Keratinocyte (primary cell): ENCODE measurements around the gene ZCCHC10. TPM values are rescaled to one million over a fixed set of nuclear protein-coding genes. Genes with fewer than 3 reads are reported as not detected.

Source experiments
- DNase-seq: peaks from one replicate; pipeline ENCODE4 v3.0.0-alpha.2; 2011; ENCODE audit warnings: low read depth, missing footprints, low spot score
- FAIRE-seq: peaks from 2 replicates; lab custom pipeline; 2011; peaks lifted over from hg19 to GRCh38; lab: Jason Lieb, UNC
- H2AFZ ChIP-seq: 2 replicates; pipeline ENCODE4 v1.6.0; 2012; ENCODE audit warnings: low read length, control low read depth, inconsistent platforms; ENCODE audit not compliant: control insufficient read depth
- H3K27ac ChIP-seq: 2 replicates; pipeline ENCODE4 v1.5.1; 2011; ENCODE audit warnings: low read length; ENCODE audit not compliant: control insufficient read depth, insufficient read depth
- H3K27me3 ChIP-seq: 3 replicates; pipeline ENCODE4 v1.6.0; 2011; ENCODE audit warnings: low read length; ENCODE audit not compliant: control insufficient read depth, insufficient read depth; ENCODE audit errors: extremely low read depth
- H3K36me3 ChIP-seq, 2 experiments: 2 replicates in 1 of 2; 3 replicates in 1 of 2; pipeline ENCODE4 v1.5.1; 2011; ENCODE audit warnings: low read length in 2 of 2, mild to moderate bottlenecking in 1 of 2; ENCODE audit not compliant: control insufficient read depth in 2 of 2, insufficient read depth in 2 of 2; ENCODE audit errors: extremely low read depth in 1 of 2
- H3K4me1 ChIP-seq: 3 replicates; pipeline ENCODE4 v1.5.1; 2011; ENCODE audit warnings: low read length; ENCODE audit not compliant: control insufficient read depth, insufficient read depth; ENCODE audit errors: extremely low read depth
- H3K4me2 ChIP-seq: 3 replicates; pipeline ENCODE4 v1.6.0; 2011; ENCODE audit warnings: low read depth, low read length; ENCODE audit not compliant: control insufficient read depth, insufficient read depth; ENCODE audit errors: extremely low read depth
- H3K4me3 ChIP-seq, 3 experiments: fragments of 200-600 bp in 1 of 3; sonication (generic) in 1 of 3; 2 replicates in 2 of 3; 3 replicates in 1 of 3; pipeline ENCODE4 v1.5.1; 2011 to 2016; ENCODE audit warnings: low read length in 3 of 3, mild to moderate bottlenecking in 3 of 3, control low read depth in 2 of 3, inconsistent platforms in 1 of 3, low read depth in 1 of 3, mixed read lengths in 1 of 3, mixed run types in 1 of 3, moderate library complexity in 1 of 3; ENCODE audit not compliant: control insufficient read depth in 2 of 3, insufficient read depth in 2 of 3; ENCODE audit errors: extremely low read depth in 1 of 3
- H3K79me2 ChIP-seq: 2 replicates; pipeline ENCODE4 v1.6.0; 2012; ENCODE audit warnings: low read length; ENCODE audit not compliant: control insufficient read depth, insufficient read depth
- H3K9ac ChIP-seq: 3 replicates; pipeline ENCODE4 v1.6.0; 2011; ENCODE audit warnings: low read length; ENCODE audit not compliant: control insufficient read depth, insufficient read depth; ENCODE audit errors: extremely low read depth
- H3K9me1 ChIP-seq: 3 replicates; pipeline ENCODE4 v1.6.0; 2011; ENCODE audit warnings: low read length; ENCODE audit not compliant: control insufficient read depth, insufficient read depth; ENCODE audit errors: extremely low read depth
- H3K9me3 ChIP-seq: 2 replicates; pipeline ENCODE4 v1.5.1; 2012; ENCODE audit warnings: low read depth, low read length; ENCODE audit not compliant: control insufficient read depth
- H4K20me1 ChIP-seq: 3 replicates; pipeline ENCODE4 v1.6.0; 2011; ENCODE audit warnings: low read length; ENCODE audit not compliant: control insufficient read depth, insufficient read depth; ENCODE audit errors: extremely low read depth
- EZH2 ChIP-seq: IDR thresholded peaks from one replicate; pipeline ENCODE4 v1.6.1; 2012; ENCODE audit warnings: inconsistent platforms, mild to moderate bottlenecking, low read length, moderate library complexity
- dilution Hi-C: fragments of 300-500 bp; cut with MboI; formaldehyde crosslinking; loops from one replicate; pipeline ENCODE4 v1.7.0; 2020; ENCODE audit warnings: low sequenced_read_pairs; ENCODE audit not compliant: extremely low pct_ligation_motif_present
- polyA plus RNA-seq, 5 experiments: library from polyadenylated mRNA; depleted of rRNA in 3 of 5; stranded (reverse) in 3 of 5; stranded (forward) in 1 of 5; unstranded in 1 of 5; fragments of >200 nt; gene quantifications; 1 replicate in 1 of 5; 2 replicates in 3 of 5; 3 replicates in 1 of 5; pipeline versions ENCODE4 v1.2.1 to v1.2.3, GENCODE V29; 2011 to 2012; ENCODE audit warnings: missing spikeins in 2 of 5, low read depth in 1 of 5, low replicate concordance in 1 of 5
- small RNA-seq, 3 experiments: library from RNA; depleted of rRNA; stranded (forward); fragments of <200 nt; gene quantifications; one replicate each; pipeline ENCODE3, GENCODE V24; 2012; ENCODE audit warnings: low read depth in 3 of 3, low replicate concordance in 1 of 3; ENCODE audit not compliant: insufficient read length in 3 of 3
- TF ChIP-seq, protein P1 (sequence below), 3 experiments: IDR thresholded peaks in 1 of 3; conservative IDR thresholded peaks in 1 of 3; optimal IDR thresholded peaks in 1 of 3; 2 replicates in 2 of 3; 3 replicates in 1 of 3; pipeline versions ENCODE3 to v1.5.1; 2011; ENCODE audit warnings: low read length in 3 of 3, mild to moderate bottlenecking in 3 of 3, moderate library complexity in 2 of 3, control low read depth in 1 of 3, inconsistent platforms in 1 of 3; ENCODE audit not compliant: insufficient read depth in 2 of 3; ENCODE audit errors: extremely low read depth in 1 of 3

The ZCCHC10 gene
- polyA plus RNA-seq, 1 donor (not counting 4 experiments of a cell fraction or from before 2014, with no cell fraction given): 38.5 TPM

DNA sequence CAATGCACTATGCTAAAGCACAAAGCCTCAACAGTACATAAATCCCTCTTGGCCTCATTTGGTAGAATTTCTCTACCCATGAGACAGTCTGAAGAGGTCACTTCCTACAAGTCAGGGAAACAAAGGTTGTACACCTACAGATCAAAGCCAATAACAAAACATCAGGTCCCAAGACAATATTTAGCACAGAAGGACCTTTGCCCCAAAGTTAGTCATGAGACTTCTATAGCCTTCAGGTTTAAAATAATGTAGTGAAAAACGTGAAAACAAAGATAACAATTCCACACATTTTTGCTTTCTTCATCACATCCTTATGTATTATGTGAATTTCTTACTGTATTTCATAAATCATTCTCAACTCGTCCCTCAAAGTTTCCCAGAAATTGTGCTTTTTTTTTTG is 78.7 kb downstream of the ZCCHC10 start:
- Histone ChIP-seq H3K9ac (no peak overlapping the region), H3K4me2 (no peak overlapping the region), H4K20me1 (peaks cover 14% of the 10 kb centered on the region), H3K4me1 (peaks cover 11% of the 10 kb centered on the region), H3K9me1 (peaks cover 2% of the 10 kb centered on the region), H3K27me3 (no peaks in the 10 kb centered on the region), H3K9me3 (no peaks in the 10 kb centered on the region), H3K79me2 (peaks cover 96% of the 10 kb centered on the region), H3K4me3 (no peak overlapping the region), H2AFZ (no peak overlapping the region), H3K36me3 (no peaks in the 10 kb centered on the region), H3K27ac (no peak overlapping the region)
- dilution Hi-C loops: no loop called here
- DNase-seq: no peak
- TF ChIP-seq, protein P1, sequence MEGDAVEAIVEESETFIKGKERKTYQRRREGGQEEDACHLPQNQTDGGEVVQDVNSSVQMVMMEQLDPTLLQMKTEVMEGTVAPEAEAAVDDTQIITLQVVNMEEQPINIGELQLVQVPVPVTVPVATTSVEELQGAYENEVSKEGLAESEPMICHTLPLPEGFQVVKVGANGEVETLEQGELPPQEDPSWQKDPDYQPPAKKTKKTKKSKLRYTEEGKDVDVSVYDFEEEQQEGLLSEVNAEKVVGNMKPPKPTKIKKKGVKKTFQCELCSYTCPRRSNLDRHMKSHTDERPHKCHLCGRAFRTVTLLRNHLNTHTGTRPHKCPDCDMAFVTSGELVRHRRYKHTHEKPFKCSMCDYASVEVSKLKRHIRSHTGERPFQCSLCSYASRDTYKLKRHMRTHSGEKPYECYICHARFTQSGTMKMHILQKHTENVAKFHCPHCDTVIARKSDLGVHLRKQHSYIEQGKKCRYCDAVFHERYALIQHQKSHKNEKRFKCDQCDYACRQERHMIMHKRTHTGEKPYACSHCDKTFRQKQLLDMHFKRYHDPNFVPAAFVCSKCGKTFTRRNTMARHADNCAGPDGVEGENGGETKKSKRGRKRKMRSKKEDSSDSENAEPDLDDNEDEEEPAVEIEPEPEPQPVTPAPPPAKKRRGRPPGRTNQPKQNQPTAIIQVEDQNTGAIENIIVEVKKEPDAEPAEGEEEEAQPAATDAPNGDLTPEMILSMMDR (optimal IDR thresholded peaks at IDR 0.05 in 1 of 3, IDR thresholded peaks at IDR 0.05 in 1 of 3, conservative IDR thresholded peaks at IDR 0.05 in 1 of 3; ENCODE audit: extremely low read depth in 1 of 3, insufficient read depth in 2 of 3, low read length in 3 of 3): no peak
- TF ChIP-seq EZH2: no peak
- FAIRE-seq: no peak

Small RNA genes within 50 kb of the gene (small RNA-seq; reads per million reads assigned to genes)
- 0 reads per million in 3 experiments for gene AC113410.1
- 0 to 0.33 (median 0.07) reads per million in 3 experiments for gene AC113410.3
- gene ATP6V0E1P1: 0 reads per million in 3 experiments
- 0 reads per million in 3 experiments for gene RF00019

Other genes starting within 250 kb of the ZCCHC10 start
- 41.6 to 50.2 TPM (median 46.4 TPM) in 3 replicates for gene SEPTIN8, start 249.3 kb downstream of the ZCCHC10 start, polyA plus RNA-seq
- gene SOWAHA, start 213.2 kb downstream of the ZCCHC10 start, polyA plus RNA-seq: not detected in 3 replicates
- gene SHROOM1, start 195.9 kb downstream of the ZCCHC10 start, polyA plus RNA-seq: 0.25 to 0.73 TPM (median 0.58 TPM) in 3 replicates
- 0.11 to 0.54 TPM (median 0.21 TPM) in 3 replicates for gene GDF9, start 160.1 kb downstream of the ZCCHC10 start, polyA plus RNA-seq
- gene UQCRQ, start 159.9 kb downstream of the ZCCHC10 start, polyA plus RNA-seq: 199 to 488 TPM (median 398 TPM) in 3 replicates
- gene LEAP2, start 152.9 kb downstream of the ZCCHC10 start, polyA plus RNA-seq: 0.28 to 1.2 TPM (median 0.50 TPM) in 3 replicates
- gene AFF4, start 62.9 kb downstream of the ZCCHC10 start, polyA plus RNA-seq: 44.9 to 66.9 TPM (median 51.3 TPM) in 3 replicates
- gene HSPA4, start 25.5 kb upstream of the ZCCHC10 start, polyA plus RNA-seq: 51.4 to 119 TPM (median 79.3 TPM) in 3 replicates